Measurements from ENCODE around the gene USP25.

USP25 gene

DNA sequence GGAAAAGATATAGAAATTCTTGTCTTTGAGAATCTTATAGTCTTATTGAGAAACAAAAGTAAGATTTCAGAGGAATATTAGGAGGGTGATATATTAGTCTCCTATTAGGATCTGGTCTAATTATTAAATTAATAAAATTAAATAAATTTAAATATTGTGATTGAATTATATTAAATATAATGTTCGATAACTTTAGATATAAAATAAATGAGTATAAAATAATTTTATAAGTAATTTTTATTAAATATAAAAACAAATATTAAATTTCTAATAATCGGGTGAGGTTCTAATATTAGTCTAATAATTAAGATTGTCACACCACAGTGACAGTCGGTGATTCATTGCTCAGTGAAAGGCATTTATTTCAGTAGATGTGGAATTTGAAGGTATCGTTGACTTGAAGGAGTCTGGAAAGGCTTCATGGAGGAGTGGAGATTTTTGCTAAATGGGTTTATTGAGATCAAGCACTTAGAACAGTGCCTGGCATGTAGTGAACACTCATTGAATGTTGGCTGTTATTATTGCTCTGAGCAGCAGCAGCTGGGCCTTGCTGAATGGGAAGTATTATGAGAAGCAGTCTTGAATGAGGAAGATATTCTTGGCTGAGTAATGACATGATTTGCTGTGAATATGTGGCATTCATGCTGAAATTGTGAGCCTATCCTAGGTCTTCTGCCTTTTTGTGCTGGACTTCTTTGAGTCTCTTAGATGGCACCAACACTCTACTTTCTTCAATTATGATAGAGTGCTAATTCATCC, 74.6 kb downstream of the USP25 start:
- no peak for TF ChIP-seq CTCF (IDR thresholded peaks at IDR 0.05)
- no peak for DNase-seq (ENCODE audit: low spot score)
- H3K4me3 ChIP-seq: no peak overlapping the region
- no peak overlapping the region for H3K27ac ChIP-seq

GRCh38 chr21:15809065-15809464, 79.3 kb downstream of the USP25 start:
- TF ChIP-seq CTCF (IDR thresholded peaks at IDR 0.05): no peak
- Histone ChIP-seq H3K4me3 (no peak overlapping the region), H3K27ac (no peak overlapping the region)
- DNase-seq (ENCODE audit: low spot score): no peak

GRCh38 chr21:15809818-15810217, 80.0 kb downstream of the USP25 start:
- no peak for TF ChIP-seq CTCF (IDR thresholded peaks at IDR 0.05)

DNA sequence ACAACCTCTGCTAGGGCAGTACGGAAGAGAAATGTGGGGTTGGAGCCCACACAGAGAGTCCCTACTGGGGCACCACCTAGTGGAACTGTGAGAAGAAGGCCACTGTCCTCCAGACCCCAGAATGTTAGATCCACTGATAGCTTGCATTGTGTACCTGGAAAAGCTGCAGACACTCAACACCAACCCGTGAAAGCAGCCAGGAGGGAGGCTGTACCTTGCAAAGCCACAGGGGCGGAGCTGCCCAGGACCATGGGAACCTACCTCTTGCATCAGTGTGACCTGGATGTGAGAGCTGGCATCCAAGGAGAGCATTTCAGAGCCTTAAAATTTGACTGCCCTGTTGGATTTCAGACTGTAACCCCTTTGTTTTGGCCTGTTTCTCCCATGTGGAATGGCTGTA, 85.5 kb downstream of the USP25 start:
- DNase-seq (ENCODE audit: low spot score): no peak
- Histone ChIP-seq H3K4me3 (no peak overlapping the region), H3K27ac (no peak overlapping the region)
- no peak for TF ChIP-seq CTCF (IDR thresholded peaks at IDR 0.05)

More at GRCh38 chr21:15809818-15810217, 80.0 kb downstream of the USP25 start:
- DNase-seq (ENCODE audit: low spot score): no peak
- H3K27ac ChIP-seq: no peak overlapping the region
- no peak overlapping the region for H3K4me3 ChIP-seq

DNA sequence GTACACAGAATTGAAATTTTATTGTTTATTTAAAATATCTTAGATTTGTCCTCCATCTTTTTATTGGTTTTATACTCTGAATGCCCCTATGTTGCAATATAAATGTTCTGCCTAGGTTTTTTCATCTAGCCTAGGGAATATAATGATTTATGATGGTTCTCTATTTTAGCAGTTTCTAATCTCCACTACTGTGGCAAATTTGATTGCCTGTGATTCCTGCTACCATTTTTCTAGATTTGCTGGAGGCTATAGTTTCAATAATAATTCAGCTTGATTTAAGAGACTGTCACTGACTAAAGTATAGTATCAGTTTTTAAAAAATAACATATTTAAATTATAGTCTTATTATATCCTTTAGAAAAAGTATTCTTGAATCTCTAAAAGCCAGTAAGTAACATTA, 90.5 kb downstream of the USP25 start:
- TF ChIP-seq CTCF (IDR thresholded peaks at IDR 0.05): no peak
- H3K4me3 ChIP-seq: no peak overlapping the region
- H3K27ac ChIP-seq: no peak overlapping the region
- DNase-seq (ENCODE audit: low spot score): no peak

- TF ChIP-seq CTCF (IDR thresholded peaks at IDR 0.05): no peak
These were observed 91.1 kb downstream of the USP25 start for GRCh38 chr21:15820852-15821379.

More at GRCh38 chr21:15820852-15821379, 91.1 kb downstream of the USP25 start:
- no peak overlapping the region for H3K4me3 ChIP-seq
- no peak overlapping the region for H3K27ac ChIP-seq
- DNase-seq (ENCODE audit: low spot score): no peak

Measured in coronary artery (tissue), 2 donors.